Embryonic facial prominence (tissue), 1 donor: ENCODE data around the gene BICD2.

Experiments
- DNase-seq: peaks from one replicate; pipeline ENCODE4 v3.0.0-alpha.2; 2016; ENCODE audit errors: extremely low spot score

Gene BICD2

DNA sequence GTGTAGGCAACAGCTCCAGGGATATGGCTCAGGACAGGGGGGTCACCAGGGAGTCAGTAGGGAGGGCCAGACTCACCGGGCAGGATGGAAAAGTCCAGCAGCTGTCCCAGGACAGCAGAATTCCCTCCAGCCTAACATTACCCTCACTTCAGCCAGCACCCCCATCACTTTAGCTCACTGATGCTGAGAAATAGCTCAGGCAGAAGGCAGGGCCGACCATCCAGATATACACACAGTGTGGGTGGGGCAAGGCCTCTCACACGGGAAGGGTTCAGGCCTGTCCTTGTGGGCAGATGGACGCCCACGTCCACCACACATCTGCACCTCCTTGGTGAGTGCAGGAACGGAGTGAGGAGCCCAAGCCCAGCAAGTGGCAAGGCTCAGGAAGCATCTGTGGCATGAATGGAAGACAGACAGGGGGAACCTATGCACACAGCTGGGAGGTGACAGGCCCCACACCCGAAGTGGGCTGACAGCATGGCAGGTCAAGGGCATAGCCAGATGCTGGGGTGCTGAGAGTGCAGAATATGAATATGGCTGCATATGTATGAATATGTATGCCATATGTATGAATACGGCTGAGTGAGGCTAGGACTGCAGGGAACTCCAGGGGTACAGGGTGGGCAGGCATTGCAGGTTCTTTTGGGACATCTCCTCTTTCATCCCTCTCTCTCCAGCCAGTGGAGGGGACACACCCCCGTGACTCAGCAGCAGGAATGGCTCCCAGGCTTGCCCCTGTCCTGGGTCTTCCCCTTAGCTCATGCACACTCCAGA lies 17.0 kb downstream of the BICD2 start:
- DNase-seq = no peak

DNA sequence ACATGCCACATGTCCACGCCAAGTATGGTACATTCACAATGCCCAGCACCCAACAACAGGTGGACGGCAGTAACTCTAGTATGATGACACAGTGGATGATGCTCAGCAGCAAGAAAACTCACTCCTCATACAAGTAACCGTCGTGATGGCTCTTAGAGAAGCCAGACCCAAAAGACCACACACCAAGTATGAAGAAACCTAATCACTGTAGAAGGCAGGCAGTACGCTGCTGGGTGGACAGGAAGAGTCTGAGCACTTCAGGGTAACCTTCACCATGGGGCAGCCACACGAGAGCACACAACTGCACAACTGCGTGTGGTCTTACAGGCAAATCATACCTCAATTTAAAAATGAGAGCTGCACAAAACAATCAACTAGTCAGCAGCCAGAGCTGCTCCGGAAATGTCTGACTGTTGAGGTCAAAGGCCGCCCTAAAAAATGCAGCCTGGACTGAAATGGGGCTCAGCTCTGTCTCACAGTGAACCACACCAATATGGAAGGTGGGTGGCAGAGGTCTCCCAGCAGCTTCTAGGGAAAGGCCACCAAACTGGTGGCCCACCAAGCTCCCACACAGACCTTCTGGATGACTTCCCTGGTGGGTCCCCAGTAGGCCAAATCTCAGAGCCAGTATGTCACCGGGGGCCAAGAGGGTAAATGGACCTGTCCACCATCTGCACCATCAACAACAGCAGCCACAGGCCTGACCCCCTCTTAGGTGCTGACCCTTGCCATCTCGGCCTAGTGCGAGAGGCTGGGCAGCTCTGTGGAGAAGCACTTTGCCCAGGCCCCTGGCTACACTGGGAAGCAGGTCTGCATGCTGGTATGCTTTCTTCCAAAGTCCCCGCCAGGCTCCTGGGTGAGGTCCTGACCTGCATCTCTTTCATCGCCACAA lies 17.8 kb downstream of the BICD2 start:
- DNase-seq = no peak

DNA sequence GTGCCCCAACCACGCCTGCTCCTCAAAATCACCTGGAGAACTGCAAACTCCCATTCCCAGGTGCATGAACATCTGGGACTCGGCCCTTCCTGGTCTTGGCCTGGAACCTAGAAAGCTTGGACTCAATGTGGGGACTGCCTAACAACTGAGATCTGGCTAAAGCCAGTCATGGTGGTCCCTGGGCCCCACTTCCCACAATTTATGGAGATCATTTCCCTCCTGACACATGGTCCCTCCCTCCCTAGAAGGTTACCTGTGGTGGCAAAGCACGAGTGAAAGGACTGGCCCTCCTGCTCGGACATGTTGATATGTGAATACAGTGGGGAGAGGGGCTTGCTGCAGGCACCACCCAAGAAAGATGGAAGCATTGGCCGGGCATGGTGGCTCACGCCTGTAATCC lies 18.8 kb downstream of the BICD2 start:
- DNase-seq = no peak

DNA sequence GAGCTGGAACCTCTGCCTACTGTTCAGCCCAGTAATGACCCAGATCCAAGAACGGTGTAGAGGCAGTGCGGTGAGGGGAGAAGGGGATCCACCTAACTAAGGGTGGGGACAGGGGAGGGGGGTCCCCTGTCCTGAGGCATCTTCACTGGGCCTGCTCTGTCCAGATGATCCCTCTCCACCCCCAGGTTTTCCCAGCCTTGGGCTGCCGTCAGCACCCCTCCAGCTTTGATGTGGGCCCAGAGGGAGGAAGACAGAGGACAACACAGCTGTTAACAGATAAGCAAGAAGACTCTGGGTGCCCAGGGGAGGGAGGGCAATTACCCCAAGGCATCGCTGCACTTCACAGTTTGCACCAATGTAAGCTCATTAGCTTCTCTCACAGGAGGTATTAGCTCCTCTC lies 19.3 kb downstream of the BICD2 start:
- no peak for DNase-seq

DNA sequence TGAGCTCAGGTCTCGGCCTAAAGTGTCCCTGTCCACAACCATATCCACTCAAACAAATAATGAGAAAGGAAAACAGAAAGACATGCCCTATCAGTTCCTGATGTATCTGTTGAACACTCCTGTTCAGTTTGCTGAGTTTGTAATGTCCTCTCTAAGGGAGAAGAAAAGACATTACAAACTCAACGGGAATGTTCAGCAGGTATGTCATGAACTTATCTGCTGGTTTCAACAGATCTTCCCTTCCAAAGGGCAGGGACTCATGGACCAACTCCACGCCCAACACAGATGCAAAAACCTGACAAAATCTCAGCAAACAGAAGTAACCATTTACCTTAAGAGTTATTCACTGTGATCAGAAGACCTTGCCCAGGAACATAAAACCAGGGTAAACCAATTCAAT lies 23.7 kb downstream of the BICD2 start:
- DNase-seq = no peak

DNA sequence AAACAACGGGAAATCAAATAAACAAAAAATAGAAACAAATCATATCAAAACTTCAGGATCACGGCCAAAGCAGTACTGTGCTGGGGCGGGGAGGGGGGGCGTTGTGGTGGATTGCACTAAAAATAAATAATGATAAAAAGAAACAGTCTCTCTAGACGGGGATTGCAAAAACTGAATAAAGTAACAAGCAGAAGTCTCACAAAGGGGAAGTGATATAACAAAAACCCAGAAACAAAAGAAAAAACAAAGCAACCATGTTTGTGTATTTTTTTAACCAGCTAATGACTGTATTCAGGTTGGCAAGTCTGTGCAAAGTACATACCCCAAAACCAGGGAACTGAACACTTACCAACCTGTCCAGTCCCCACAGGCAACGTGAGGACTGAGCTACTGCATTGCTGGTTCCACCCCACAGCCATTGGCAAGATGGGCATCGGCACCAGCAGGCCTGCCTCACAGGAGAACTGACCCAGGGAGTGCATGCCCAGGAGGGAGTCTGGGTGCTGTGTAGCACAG lies 24.1 kb downstream of the BICD2 start:
- DNase-seq = no peak

DNA sequence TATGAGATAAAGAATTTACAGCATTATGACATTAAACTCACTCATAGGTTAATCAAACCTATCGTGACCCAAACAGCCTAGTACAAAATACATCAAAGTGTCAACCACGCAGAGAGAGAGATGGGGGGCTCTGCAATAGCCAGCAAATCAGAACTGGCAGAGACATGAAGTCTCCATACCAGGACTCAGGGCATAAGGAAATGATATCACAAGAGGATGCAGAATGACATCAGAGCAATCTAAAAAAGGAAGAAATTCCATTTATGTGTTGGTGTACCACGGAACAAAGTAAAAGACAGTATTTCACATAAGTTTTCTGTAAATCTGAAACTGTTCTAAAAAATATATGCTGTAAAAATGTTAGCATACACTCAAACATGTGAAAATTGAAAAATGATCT lies 24.6 kb downstream of the BICD2 start:
- no peak for DNase-seq

DNA sequence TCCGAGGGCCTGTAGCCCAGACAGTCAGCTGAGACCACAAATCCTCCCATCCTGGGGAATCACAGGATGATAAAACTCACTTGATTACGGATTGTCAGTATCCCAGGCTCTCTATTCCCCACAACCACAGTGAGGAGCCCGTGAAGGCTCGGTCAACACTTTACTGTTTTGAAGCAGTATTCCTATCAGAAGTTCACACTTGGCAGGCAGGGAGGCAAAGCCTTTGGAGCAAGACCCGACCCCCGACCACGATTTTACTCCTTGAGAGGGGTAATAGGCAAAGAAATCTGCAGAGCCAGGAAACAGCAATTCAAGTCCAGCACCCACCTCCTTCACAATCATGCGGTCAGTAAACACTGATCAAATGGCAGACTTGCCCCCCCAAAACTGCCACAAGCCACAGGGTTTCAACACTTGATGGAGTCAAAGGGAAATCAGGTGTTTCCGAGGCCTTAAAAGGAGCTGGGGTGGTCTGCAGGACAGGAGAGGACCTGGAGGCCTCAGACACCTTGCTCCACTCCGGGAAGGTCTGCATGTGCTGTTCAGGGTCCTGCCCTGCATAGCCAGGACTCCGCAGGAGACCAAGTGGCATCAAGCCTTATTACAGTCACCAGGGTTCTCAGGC lies 25.2 kb downstream of the BICD2 start:
- DNase-seq = no peak

DNA sequence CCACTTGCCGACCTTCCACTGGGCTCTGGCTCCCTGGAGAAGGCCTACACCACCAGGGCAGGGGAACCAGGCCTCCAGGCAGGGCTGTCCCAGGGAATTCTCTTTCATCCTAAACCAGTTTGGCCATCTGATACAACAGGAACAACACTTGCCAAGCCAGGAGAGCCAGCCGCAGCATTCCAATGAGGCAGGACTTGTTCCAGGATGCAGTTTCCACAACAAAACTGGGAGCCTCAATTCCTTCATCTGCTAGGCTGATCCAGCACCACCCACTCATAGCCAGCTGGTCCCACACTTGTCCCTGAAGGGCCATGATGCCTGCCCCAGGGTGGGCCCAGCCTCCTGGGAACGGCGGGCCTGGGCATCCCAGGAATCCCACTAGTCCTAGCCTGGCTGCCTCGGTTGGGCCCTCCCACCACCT lies 26.0 kb downstream of the BICD2 start:
- no peak for DNase-seq

DNA sequence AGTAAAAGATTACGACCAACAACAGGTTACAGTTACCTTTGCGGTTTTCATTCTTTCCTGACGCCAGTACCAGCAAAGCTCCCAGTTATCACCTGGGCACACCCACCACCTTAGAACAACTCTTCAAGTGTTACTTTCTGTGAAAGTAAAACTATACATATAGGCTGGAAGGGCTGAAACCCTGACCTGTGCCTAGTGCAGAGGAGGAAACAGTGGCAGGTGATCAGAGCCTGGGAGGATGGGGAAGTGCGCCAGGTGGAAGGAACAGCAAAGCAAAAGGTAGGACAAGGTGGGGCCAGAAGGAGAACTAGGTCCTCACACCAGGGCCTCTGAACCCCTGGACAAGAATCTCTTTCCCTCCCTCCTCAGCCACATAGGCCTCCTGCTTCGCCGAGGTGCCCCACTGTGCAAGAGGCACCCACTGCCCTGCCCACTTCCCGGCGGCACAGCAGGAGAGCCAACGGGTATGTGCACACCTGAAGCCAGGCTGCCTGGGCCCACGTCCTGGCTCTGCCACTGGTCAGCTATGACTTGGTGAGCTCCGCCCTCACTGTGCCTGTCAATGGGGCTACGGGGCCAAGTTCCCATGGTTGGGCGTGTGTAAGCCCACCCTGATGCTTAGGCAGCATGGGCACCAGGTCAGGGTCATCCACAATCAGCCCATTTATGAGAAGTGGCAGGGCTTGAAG lies 26.9 kb downstream of the BICD2 start:
- no peak for DNase-seq

DNA sequence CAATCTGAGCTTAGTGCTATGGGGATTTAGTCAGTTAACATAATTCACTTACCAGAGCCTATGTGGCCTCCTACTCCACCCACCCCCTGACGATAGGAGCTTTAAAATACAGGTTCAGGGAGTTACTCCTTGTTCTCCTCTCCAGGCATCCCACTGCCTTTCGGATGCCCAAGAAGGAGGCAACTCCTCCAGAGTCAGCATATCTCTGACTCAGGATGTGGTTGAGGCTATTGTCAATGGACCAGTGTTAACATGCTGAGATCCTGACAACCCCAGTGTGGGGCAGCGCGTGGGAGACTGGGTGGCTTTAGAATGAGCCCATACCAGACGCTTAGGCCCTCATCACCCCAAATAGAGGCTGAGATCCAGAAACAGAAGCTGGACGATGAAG lies 27.4 kb downstream of the BICD2 start:
- DNase-seq = no peak

DNA sequence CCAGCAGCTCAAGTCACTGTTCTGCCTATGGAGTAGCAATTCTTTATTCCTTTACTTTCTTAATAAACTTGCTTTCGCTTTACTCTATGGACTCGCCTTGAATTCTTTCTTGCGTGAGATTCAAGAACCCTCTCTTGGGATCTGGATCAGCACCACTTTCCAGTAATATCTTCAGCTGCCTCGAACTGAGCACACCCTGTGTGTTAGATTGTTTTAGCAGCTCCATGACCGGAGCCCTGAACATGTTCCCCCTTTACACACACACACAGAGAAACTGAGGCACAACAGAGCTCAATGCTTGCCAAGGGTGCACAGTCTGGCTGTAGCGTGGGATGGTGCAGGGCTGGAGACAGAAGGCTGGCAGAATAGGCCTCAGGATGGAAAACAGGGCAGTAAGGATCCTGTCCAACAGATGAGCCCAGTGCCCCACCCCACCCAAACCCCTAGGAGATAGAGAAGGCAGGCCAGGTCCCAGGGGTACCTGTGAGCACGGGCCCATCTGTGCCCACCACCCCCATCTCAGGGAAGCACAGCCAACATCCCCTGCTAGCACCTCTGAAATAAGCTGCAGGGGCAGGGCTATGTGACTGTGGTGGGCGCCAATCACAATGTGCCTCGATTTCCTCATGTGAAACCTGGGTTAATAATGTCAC lies 27.9 kb downstream of the BICD2 start:
- DNase-seq = no peak

DNA sequence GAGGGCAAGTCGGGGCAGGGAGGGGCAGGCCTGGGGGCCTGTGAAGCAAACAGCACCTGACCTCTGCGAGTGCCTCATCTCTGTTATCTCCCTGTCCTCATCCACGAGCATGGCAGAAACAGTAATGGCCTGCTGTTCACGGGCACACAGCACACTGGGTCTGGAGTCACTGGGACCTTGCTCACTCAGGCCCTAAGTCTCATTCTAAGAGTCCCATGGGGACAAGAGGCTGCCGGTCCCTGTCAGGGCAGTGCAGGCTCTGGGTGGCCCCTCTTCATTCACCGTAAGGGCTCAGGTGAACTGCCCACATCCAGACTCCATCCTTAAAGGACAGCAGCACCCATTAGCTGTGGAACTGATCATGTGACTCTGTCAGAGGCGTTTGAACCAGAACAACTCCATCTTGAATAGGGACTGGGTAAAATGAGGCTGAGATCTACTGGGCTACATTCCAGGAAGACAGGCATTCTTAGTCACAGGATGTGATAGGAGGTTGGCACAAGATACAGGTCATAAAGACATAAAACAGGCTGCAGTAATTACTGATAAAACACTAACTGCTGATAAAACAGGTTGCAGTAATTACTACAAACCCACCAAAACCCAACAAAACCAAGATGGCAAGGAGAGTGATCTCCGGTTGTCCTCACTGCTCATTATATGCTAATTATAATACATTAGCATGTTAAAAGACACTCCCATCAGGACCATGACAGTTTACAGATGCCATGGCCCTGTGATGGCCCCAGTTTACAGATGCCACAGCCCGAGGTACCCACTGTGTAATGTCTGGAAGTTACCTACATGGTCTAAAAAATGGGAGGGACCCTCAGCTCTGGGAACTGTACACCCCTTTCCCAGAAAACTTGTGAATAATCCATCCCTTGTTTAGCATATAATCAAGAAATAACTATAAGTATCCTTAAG lies 28.7 kb downstream of the BICD2 start:
- DNase-seq = no peak

DNA sequence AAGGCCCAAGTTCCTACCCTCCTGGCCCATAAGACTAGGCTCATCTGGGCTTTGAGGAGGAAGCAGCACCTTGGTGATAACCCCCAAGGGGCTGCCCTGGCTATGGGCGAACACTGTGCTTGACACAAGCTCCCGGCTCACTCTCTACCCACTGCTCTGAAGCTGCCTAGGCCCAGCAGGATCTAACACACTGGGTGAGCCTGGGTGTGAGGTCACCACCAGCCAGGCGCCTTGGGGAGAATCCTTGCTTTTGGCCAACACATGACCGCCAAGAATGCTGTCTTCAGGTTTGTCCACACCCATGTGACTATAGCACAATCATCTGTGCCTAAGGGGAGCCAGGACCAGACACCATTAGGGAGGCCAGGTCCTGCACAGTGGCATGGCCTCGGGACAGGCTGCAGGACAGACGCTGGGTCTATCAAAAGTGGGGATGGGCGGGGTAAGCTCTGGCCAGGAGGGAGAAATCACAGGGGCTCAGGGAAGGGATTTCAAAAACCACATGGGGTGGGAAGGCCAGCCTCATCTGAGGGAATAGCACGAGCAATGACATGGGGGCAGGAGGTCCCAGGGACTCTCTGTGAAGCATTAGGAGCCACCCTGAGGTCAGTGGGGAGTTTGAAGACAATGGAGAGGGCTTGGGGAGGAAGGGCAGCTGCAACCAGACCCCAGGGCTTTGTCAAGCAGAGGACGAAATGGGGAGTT lies 29.6 kb downstream of the BICD2 start:
- no peak for DNase-seq

DNA sequence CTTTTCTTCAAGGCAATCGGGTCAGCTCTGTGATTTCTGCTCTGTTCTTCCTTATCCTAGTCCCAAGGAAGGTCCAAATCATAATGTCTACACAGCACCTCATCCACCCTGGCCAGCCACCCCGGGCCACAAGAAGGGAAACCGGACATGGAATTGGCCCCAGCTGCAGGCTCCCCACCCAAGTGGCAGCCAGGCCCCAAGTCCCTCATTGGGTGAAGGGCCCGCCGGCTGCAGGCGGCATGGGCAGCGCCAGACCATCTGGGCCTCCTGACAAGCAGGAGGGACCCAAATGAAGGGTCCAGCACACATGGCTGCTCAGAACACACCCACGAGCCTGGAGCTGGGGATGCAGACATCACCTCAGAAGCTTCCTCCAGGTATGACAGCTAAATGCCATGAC lies 33.7 kb downstream of the BICD2 start:
- no peak for DNase-seq

DNA sequence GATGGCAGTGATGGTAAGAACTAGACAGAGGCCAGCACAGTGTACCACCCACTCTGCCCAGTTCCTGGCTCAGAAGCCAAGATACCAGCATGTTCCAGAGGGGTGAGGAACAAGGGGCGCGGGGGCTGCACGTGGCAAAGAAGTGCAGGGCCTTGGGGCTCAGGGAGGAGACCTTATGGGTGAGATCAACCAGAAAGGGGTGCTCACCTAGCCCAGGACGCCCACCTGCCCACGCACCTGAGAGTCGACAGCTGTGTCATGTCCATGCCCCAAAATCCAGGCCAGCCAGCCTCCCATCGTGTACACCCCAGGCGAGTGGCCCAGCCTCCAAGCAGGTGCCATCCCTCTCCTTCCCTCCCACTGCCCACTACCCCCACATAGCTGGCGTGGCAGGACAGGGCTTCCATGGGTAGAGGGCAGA lies 34.9 kb downstream of the BICD2 start:
- no peak for DNase-seq

DNA sequence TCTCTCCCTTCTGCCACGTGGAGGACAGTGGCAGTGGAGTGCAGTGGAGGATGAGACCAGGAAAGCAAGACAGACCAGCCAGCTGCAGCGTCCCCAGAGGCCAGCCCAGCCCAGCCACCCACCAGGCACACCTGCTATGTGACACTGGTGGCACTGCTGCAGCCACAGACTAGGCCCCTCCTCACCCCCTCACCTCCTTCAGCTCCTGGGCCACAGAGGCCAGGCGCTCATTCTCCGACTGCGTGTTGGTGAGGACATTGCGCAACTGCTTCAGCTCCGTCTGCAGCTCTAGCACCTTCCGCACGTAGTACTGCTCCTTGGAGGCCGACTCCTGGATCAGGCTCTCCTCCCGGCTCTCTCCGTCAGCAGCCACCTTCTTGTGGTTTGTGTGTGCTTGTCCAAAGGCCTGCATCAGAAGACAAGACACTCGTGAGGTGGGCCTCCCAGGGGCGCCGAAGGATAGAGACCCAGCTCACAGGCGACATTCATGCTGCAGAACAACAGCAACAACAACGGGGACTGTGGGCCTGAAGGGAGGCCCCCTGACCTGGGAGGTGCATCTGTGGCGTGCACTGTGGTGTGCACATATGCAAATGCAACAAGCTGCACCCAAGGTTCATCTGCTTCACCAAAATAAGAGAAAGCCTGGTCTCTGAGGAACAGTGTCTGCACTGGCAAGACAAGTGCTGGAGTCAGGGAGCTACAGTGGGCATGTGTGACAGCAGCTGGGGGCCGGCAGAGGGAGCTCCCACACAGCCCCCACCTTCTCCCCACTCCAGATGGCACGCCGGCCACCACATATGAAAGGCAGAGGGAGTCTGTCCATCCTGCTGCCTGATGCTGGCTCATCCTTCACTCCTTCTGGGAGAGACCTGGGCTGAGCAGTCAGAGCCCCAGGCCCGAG lies 35.5 kb downstream of the BICD2 start:
- DNase-seq = no peak
